Activated CD4-positive, alpha-beta T cell treated with anti-CD3 and anti-CD28 coated beads for 4 hours (primary cell): ENCODE data around the gene ZNF580.

Experiments
- DNase-seq, 2 donors: peaks; one replicate each; pipeline ENCODE4 v3.0.0-alpha.2; 2020

Gene ZNF580

DNA sequence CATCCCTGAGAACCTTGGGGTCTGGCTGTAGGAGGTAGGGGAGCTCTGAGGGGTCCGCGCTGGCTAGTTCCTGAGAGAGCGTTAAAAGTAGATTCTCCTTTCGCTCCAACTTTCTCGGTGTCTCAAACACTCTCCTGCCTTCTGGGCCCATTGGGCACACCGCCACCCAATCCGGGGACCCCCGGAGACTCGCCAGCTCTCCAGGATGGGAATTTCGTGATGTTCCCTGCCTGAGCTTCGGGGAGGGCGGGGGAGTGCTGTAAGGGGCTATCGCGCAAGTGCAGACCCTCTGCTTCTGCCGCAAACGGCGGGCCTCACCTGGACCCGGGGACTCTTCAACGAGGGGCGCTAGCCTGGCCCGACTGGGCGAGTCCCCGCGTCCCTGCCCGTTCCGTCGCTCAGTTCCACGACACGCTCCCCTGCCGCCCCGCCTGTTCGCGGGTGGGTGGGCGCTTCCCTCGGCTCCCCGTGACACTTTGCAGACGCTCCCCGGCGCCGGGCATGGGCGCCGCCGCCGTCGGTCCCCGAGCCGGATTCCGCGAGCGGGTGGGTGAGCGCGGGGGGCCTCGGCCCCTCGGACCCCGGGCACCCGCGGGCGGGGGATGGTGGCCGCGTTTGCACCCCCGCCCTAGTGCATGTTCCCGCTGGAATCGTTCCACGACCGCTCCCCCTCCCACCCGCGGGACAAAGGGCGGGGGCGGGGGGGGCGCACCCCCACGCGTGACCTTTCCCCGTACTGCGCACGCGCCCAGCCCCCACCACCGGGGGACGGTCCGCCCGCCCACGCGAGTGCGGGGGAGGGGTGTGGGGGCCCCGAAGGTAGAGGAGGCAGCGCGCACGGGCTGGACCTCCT, 7.2 kb downstream of the ZNF580 start, which contains the start of gene CCDC106:
Gene CCDC106, plus strand, starts transcription at position 481 of the 853 bp plus-strand sequence. CDS start 835 bp downstream, outside the sequence.
- peak; percentile 67 to 74 for DNase-seq

DNA sequence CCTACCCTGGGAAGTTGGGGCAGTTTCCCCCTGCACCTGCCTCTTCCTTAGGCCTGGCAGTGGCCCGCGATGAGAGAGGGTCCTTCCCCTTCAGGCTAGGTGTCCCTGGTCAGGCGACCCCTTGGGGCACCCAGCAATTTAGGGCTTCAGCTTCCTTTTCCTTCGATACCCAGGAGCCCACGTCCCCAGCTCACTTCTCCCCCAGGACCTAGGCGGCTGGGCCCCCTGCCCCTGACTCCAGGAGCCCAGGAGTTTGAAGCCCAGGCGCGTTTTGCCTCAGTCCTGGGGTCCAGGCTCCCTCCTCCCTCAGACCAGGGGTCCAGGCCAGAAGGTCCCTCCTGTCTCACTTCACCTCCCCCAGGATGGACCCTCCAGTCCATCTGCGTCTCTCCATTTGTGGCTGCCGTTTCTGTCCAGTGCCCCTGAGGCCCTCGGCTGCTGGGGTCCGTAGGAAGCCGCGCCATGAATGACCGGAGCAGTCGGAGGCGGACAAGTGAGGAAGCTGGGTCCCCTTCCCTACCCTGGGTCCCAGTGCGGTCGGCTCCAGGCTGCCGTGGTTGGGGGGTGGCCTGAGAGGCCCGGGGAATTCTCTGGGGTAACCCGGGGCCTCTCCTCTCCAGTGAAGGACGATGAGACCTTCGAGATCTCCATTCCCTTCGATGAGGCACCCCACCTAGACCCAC, 7.9 kb downstream of the ZNF580 start:
- no peak for DNase-seq

DNA sequence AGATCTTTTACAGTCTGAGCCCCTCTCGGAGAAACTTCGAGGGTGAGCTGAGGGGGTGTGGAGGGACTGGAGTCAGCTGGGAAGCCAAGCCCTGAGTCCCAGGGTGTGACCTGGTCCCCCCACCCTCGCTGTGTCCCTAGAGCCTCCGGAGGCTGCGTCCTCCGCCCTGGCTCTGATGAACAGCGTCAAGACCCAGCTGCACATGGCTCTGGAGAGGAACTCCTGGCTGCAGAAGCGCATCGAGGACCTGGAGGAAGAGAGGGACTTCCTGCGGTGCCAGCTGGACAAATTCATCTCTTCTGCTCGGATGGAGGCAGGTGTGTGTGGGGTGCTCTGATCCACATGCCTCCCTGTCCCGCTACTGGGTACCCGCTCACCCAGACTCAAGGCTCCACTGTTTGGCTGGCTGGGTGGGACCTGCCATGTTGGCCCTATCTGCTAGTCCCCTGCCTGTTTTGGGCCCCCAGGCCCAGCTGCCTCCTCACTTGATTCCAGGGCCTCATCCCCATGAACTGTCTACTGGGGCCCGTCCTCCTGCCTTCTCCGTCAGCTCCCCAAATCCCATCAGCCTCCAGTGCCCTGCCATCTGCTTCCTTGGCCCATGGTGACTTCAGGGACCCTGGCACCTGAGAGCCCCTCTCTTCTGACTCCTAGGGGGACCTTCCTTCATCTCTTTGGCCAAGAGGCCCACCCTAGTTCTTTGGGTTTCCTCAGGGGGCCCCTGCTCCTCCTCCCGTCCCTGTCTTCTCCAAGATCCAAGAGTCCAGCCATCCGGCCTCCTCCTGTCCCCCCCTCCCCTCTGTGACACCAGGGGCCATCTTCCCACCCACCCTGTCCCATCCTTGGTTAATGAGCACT, 8.7 kb downstream of the ZNF580 start:
- DNase-seq: no peak

DNA sequence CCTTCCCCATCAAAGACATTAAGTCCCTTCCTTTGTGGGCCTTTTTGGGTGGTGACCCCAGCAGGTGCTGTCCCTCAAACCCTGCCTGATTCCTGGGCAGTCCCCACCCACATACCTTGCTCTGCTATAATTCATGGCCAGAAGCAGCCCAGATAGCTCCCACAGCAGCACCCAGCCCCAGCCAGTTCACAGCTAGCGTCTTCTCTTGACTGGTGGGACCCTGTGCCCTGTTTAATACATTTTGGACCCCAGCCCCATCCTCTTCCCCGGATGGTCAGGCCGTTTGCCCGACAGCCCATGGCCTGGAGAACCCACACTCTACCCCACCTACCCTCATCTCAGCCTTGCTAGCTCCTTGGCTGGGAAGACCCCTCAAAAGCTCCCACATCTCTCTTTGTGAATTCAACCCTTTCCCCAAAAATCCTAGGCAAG, 9.3 kb downstream of the ZNF580 start:
- DNase-seq: no peak

DNA sequence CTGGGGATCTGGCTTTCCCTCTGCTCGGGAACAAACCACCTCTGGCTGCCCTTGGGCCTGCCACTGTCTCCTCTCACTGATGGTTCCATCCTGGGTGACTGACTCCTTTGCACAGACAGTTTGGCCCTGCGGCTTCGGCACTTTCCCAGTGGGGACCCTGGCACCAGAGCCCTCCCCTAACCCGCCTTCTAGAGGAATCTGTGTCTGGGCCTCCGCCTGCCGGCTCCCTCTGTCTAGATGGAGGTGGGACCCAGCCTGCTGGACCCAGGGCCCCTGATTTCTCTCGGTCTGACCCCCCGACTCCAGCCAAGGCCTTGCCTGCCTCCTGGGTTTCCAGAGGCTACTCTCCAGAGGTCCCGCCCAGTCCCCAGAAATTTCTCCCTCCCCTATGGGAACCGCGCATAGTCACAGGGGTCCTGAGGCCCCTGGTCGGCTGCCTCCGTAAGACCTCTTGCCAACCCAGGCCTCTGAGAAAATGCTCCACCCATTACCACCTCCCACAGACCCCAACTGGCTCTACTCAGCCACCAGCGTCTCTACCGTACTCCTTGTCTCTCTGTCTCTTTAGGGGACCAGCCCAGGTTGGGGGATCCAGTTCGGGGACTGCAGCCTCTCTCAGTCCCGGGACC, 9.9 kb downstream of the ZNF580 start:
- no peak for DNase-seq

DNA sequence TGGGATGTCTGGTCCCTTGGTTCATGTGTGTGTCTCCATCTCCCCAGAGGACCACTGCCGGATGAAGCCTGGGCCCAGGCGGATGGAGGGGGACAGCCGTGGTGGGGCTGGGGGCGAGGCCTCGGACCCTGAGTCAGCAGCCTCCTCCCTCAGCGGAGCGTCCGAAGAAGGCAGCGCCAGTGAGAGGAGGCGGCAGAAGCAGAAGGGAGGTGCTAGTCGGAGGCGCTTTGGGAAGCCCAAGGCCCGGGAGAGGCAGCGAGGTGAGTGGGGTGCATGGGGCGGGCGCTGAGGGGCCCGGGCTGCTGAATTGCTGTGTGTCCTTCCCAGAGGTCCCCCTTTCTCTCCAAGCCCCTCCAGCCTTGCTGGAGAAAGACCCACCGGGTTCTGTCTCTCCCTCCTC, 10.4 kb downstream of the ZNF580 start:
- DNase-seq: no peak

DNA sequence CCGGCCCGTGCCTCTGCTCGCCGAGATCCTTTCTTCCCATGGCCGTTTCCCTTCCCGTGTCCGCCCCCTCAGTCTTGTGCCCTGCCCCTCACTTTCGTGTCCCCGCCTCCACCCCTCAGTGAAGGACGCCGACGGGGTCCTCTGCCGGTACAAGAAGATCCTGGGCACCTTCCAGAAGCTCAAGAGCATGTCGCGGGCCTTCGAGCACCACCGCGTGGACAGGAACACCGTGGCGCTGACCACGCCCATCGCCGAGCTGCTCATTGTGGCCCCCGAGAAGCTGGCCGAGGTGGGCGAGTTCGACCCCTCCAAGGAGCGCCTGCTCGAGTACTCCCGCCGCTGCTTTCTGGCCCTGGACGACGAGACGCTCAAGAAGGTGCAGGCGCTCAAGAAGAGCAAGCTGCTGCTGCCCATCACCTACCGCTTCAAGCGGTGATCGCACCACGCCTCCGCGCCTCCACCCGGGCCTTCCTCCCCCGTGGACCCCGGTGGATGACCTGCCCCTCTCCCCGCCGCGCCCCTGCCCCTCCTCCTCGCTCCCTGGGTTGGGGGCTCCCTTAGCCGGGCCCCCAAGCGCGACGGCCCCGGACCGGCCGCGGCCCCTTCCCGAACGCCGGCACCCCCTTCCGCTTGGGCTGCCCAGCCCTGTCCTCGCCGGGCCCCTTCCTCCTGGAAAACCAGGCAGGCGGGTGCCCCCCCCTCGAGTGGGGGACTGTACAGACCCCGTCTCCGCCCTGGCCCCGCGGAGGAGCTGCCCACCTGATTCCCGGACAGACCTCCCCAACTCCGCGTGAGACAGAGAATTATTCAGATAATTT, 11.7 kb downstream of the ZNF580 start:
- no peak for DNase-seq

DNA sequence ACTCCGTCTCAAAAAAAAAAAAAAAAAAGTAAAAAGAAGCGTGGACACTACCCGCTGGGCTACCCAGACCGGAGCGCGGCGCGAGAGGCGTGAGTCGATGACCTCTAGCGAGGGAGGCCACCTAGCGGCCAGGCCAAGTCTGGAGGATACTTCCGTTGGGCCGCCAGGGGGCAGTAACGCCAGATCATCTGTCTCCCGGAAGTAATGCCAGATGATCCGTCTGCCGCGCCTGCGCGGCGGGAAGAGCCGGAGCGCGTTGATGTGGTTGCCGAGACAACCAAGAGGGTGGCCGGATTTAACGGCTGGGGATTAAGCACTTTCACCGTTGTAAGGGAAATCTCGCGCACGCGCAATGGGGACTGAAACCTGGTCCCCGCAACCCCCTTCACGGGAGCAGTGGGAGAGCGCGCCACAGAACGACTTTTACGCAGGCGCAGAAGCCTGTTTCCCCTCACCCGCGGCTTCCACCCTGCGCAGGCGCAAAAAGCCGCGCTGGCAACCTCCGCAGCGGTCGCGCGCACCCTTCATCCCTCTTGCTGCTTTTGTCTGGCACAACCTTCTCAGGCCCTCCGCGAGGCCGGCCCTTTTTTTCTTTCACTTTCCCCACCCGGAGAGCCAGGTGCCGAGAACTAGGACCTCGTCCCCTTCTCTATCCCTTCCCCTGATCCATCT, 13.0 kb downstream of the ZNF580 start:
- peak; percentile 99 to 100 for DNase-seq

DNA sequence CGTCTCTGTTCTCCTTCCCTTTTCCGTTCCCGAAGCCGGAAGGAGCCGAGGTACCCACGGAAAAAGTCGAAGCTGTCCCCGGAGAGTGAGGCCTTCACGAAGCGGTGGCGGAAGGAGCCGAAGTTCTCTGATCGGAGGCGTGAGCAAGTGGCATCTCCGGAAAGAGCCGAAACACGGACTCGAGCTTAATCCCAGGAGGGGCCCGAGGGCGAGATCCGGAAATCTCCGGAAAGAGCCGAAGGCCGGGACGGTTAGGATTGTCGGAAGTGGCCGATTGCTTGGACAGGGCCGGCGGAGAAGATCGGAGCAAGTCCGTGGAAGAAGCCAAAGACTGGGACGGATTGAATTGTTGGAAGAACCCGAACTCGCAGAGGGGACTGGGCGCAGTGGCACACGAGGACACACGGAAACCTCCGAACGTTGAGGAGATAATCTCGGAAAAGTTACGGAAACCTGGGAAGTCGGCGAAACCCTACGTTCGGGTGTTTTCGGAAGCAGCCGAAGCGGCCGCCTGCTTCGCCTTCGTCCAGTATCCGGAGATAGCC, 13.6 kb downstream of the ZNF580 start:
- DNase-seq: peak; percentile 98

DNA sequence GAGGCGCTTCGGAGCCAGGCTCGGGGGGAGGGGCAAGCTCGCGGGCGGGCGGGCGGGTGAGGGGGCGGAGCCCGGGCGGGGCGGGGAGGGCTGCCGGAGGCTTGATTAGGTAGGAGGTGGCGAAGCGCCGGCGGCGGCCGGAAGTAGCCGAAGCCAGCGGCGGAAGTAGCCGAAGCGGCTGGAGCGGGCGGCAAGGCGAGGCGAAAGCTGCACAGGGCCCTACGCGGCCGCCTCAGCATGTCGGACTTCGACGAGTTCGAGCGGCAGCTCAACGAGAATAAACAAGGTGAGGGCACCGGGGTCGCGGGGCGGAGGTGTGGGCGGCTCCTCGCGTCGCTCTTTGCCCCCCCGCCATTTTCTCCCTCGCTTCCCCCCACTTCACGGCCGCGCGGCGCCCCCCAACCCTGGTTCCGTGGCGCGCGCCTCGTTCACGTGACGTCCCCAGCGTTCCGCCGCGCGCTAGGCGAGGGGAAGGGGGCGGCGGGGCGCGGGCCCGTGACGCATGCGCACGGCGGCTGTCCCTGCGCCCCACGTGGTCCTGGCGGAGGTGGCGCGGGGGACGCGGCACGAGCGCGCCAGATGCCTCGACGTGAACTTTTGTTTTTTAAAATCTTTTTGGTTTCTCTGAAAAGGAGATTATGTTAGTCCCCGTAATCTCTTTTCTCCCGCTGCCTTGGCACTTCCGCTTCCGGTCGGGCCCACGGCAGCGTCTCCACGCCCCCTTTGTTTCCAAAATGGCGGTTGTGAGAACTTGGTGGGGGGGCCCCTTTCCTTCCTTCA, 14.3 kb downstream of the ZNF580 start, which contains the start of gene U2AF2:
Gene U2AF2, plus strand, starts transcription at position 168 of the 780 bp plus-strand sequence. Its CDS starts 70 bp downstream, at position 238.
- DNase-seq: peak; percentile 96 to 97

DNA sequence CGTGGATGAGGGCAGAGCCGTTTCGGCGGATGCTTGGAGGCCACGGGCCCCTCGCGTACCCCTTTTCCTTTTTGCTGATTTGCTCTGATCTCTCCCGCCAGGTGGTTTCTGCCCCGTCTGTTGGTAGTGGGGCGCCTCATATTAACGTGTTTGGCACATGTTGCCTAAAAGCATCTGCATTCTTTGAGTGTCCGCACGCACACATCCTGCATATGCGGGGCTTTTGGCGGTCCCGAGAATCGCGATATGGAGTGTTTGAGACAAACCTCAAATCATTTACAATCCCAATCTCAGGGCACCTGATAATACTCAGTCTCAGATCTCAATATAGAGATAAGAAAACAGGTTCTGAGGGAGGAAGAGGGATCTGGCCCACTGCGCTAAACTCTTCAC, 14.8 kb downstream of the ZNF580 start:
- no peak for DNase-seq

DNA sequence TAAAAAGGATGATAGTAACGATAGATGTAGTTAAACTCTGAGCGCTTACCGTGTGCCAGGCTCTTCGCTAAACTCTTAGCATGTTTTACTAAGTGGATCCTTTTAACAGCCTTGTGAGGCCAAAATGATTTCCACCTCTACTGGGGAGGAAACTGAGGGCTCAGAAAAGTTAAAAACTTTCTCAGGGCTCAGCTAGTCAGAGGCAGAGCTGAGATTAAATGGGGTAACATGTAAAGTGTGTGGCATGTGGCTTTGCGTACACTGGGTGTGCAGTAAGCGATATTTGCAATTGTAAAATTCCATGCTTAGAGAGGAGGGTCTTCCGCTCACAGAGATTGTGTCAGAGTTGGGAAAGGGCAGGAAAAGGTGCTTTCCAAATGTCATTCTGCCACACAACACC, 15.8 kb downstream of the ZNF580 start:
- no peak for DNase-seq

DNA sequence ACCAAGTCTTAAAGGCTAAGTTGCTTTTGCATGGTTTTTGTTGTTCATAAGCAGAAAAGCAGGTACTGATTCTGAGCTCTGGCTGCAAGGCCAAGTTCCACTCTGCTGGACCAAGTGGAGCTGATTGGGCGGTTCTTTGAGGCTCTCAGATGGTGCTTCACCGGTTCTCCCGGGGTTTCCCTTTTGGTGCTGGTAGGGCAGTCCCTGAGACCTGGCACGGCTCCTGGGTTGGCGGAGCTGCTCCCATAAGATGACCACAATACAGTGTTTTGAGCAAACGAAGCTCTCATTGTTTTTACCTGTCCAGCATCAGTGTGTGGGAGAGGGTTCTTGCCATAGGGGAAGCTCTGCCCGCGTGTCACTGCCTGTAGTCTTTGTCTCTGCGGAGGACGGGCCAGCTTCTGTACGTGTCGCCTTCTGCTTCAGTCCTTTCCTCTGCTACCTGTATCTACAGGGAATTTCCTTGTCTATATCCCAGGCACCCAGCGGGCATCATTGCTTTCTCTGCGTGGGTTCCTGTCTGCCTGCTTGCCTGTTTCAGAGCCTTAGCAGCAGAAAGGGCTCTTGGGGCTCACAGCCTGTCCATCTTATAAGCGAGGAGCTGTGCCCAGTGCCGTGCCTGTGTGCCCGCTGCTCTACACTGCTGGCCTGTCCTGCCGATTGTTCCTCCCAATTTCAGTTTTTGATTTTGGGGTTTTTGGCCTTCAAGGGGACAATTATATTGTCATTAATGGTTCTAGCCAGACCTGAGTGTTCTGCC, 16.4 kb downstream of the ZNF580 start:
- DNase-seq: no peak

DNA sequence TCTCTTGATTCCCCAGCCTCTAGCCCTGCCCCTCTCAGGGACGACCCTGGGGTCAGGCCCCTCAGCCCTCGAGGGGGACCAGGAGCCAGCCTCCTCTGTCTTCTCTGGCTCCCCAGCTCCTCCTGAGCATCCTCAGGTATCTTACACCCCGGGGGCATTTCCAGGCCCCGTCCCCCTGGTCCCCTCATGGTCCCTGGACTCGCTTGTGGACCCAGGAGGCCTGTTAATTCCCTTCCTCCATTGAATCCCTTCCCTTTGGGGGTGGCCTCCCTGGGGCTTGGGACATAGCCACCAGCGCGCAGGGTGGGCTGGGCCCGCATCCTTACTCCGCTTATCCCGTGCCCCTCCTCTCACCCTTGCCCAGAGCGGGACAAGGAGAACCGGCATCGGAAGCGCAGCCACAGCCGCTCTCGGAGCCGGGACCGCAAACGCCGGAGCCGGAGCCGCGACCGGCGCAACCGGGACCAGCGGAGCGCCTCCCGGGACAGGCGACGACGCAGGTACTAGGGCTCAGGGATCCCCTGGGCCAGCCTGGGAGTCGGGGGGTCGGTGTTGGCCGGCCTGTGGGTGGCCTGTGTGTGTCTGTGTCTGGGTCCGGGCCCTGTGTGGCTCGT, 18.2 kb downstream of the ZNF580 start:
- no peak for DNase-seq

DNA sequence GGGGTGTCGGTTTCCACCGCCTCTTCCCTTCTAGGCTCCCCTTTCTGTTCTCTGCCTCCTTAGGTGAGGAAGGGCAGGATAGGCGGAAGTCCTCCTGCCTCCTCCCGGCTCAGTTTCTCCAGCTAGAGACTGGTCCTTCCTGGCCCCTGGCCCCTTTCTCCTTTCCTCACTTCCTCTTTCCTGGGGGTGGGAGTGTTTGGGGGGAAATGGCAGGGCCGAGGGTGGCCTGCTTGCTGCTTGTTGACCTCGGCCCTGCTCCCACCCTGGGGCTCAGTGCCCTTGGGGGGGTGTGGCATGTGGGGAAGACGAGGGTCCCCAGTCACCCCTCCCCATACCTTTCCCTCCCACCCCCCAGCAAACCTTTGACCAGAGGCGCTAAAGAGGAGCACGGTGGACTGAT, 19.0 kb downstream of the ZNF580 start:
- DNase-seq: no peak

DNA sequence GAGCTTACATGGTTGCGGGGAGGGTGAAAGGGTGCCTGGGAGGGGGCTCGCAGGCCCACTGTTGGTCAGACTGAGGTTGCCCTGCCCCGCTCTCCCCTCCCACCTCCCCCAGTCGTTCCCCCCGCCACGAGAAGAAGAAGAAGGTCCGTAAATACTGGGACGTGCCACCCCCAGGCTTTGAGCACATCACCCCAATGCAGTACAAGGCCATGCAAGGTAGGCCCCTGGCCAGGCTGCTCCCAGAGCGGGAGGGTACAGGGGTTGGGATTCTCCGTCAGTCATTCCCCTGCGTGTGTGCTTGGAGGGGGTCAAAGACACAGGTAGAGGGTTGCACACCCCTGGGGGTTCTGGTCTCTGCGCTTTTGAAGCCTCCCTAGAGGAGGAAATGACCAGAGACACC, 19.6 kb downstream of the ZNF580 start:
- DNase-seq: no peak

DNA sequence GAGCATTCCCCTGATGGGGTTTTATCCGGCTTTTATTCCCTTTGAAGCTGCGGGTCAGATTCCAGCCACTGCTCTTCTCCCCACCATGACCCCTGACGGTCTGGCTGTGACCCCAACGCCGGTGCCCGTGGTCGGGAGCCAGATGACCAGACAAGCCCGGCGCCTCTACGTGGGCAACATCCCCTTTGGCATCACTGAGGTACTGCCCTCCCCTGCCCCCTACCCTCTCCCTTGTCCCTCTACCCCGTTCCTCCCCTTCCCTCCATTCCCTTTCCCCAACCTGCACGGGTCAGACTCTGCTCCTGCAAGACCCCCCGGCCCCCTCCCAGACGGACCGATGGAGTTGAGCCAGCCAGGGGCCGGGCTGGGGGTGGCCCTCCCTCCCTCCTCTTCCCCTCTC, 20.2 kb downstream of the ZNF580 start:
- DNase-seq: no peak

DNA sequence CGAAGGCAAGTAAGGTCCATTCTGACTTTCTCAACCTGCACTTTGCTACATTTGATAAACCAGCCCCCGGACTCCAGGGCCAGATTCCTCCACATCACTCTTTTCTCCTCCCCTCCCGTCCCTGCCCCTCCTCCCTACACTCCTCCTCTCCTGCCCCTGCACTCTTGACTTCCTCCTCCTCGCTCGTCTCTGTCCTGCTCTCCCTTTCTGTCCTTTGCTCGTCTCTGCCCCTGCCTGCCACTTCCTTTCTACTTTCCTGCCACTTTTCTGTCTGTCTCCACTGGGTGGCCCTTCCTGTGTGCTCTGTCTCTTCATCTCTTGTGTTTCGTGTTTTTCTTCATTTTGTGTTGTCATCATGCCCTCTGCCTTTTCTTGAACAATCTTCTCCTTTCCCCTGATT, 21.0 kb downstream of the ZNF580 start:
- DNase-seq: no peak
